Transverse colon (tissue), 4 donors: Measurements from ENCODE around the gene PLA2G4D. TPM values are rescaled to one million over a fixed set of nuclear protein-coding genes. Genes with fewer than 3 reads are reported as not detected.

Experiments used
- DNase-seq: peaks from one replicate; pipeline ENCODE4 v3.0.0-alpha.2; 2019
- H3K27ac ChIP-seq, 4 donors: fragments of 200-600 bp; sonication (generic); 2 replicates each; pipeline ENCODE4 v1.5.1; 2016 to 2018; ENCODE audit warnings: inconsistent platforms in 4 of 4
- H3K27me3 ChIP-seq: fragments of 200-600 bp; sonication (generic); 2 replicates; pipeline ENCODE4 v1.5.1; 2017; ENCODE audit warnings: inconsistent platforms
- H3K36me3 ChIP-seq, 4 donors: fragments of 200-600 bp; sonication (generic); 2 replicates each; pipeline ENCODE4 v1.5.1; 2017 to 2019; ENCODE audit warnings: inconsistent platforms in 4 of 4
- H3K4me1 ChIP-seq, 4 donors: fragments of 200-600 bp; sonication (generic); 2 replicates each; pipeline ENCODE4 v1.5.1; 2017 to 2020; ENCODE audit warnings: inconsistent platforms in 4 of 4
- H3K4me3 ChIP-seq, 4 donors: fragments of 200-600 bp; sonication (generic); 1 replicate in 1 of 4; 2 replicates in 3 of 4; pipeline versions ENCODE4 v1.5.1 to v1.6.1; 2017 to 2019; ENCODE audit warnings: inconsistent platforms in 4 of 4
- H3K9me3 ChIP-seq, 2 donors: fragments of 200-600 bp; sonication (generic); 2 replicates each; pipeline ENCODE4 v1.5.1; 2017 to 2019; ENCODE audit warnings: inconsistent platforms in 2 of 2
- CTCF ChIP-seq, 5 experiments: fragments of 200-600 bp in 3 of 5; fragments of 450-650 bp in 2 of 5; sonication (generic) in 3 of 5; IDR thresholded peaks; 1 replicate in 2 of 5; 2 replicates in 3 of 5; pipeline ENCODE4 v1.5.1; 2016 to 2017; ENCODE audit warnings: antibody characterized with exemption in 5 of 5, inconsistent platforms in 3 of 5, mild to moderate bottlenecking in 2 of 5, moderate library complexity in 1 of 5
- EP300 ChIP-seq: sonication (generic); formaldehyde crosslinking; IDR thresholded peaks from one replicate; pipeline ENCODE4 v1.6.1; 2017; ENCODE audit warnings: antibody characterized with exemption, low read depth
- POLR2A ChIP-seq: fragments of 450-650 bp; IDR thresholded peaks from one replicate; pipeline ENCODE4 v1.6.1; 2016; ENCODE audit warnings: antibody characterized with exemption, mild to moderate bottlenecking, moderate library complexity
- POLR2AphosphoS5 ChIP-seq, 3 donors: sonication (generic); formaldehyde crosslinking; IDR thresholded peaks; one replicate each; pipeline ENCODE4 v1.6.1; 2016; ENCODE audit warnings: antibody characterized with exemption in 3 of 3
- WGBS, 2 donors: methylation state at CpG; one replicate each; pipeline ENCODE4 v1.1.5; 2018; ENCODE audit warnings: low coverage in 1 of 2; 5-methylcytosine and 5-hydroxymethylcytosine counted together
- in situ Hi-C, 4 donors: fragments of 200-750 bp; cut with MboI; loops; one replicate each; pipeline versions ENCODE4 v1.15.0 to v1.15.1; 2017; ENCODE audit warnings: low sequenced_read_pairs in 3 of 4, low pct_ligation_motif_present in 1 of 4, low pct_unique_long_range_greater_than_20kb in 1 of 4
- intact Hi-C: fragments of 100-400 bp; cut with DNase I; formaldehyde crosslinking; loops from one replicate; pipeline ENCODE4 v1.15.1; 2023; ENCODE audit warnings: low total_unique reads
- total RNA-seq, 4 donors: library from RNA; depleted of rRNA; stranded (reverse); fragments of >200 nt; gene quantifications; one replicate each; pipeline ENCODE4 v1.1.0, GENCODE V29; 2016

Gene PLA2G4D
- total RNA-seq, 4 donors from 2014 or later, result 0.16 TPM; not detected in 3

- in situ Hi-C loops, result loop anchor here in 2 of 4 donors (10.0 kb wide), 2 partner anchors 74 to 144 kb away; no protein-coding TSS in a partner anchor
- Histone ChIP-seq H3K27me3 (no peaks in the 10 kb centered on the region), H3K27ac (no peak overlapping the region), H3K4me1 (peaks cover 0 to 30% (median 15%) of the 10 kb centered on the region in 4 donors), H3K4me3 (no peak overlapping the region), H3K9me3 (peaks cover 2 to 10% of the 10 kb centered on the region in 2 donors), H3K36me3 (no peaks in the 10 kb centered on the region)
- intact Hi-C loops, result no loop called here
- no peak for TF ChIP-seq POLR2AphosphoS5 (IDR thresholded peaks at IDR 0.05)
- no peak for TF ChIP-seq CTCF (IDR thresholded peaks at IDR 0.05)
- TF ChIP-seq POLR2A, result no peak
- no peak for TF ChIP-seq EP300
- WGBS, 2 donors, result 97% methylated on average over 4 of the region's 4 CpGs; no CpG with 5 or more reads in 1 of the 2 donors
- DNase-seq, result no peak
Measured at GRCh38 chr15:42138411-42138810, 44.0 kb upstream of the PLA2G4D start.

GRCh38 chr15:42137461-42138261 lies 43.3 kb upstream of the PLA2G4D start:
- no peak for DNase-seq
- Histone ChIP-seq H3K4me3 (no peak overlapping the region), H3K27me3 (no peaks in the 10 kb centered on the region), H3K27ac (no peak overlapping the region), H3K36me3 (no peaks in the 10 kb centered on the region), H3K4me1 (peaks cover 0 to 28% (median 14%) of the 10 kb centered on the region in 4 donors), H3K9me3 (peaks cover 2 to 10% of the 10 kb centered on the region in 2 donors)
- intact Hi-C loops (no loop called here), in situ Hi-C loops (loop anchor here in 2 of 4 donors (10.0 kb wide), 2 partner anchors 73 to 143 kb away; no protein-coding TSS in a partner anchor)
- TF ChIP-seq CTCF (IDR thresholded peaks at IDR 0.05) (peak in 3 of 5 experiments; percentile 21 to 39 (median 29)), EP300 (no peak)
- WGBS, 2 donors, result 63 to 66% methylated on average over 8 to 11 of the region's 11 CpGs

- Histone ChIP-seq H3K4me3 (no peak overlapping the region), H3K27ac (no peak overlapping the region), H3K36me3 (no peaks in the 10 kb centered on the region), H3K4me1 (peaks cover 0 to 21% (median 9%) of the 10 kb centered on the region in 4 donors), H3K27me3 (no peaks in the 10 kb centered on the region), H3K9me3 (peaks cover 2 to 10% of the 10 kb centered on the region in 2 donors)
- TF ChIP-seq POLR2A (no peak), EP300 (no peak), CTCF (IDR thresholded peaks at IDR 0.05) (no peak), POLR2AphosphoS5 (IDR thresholded peaks at IDR 0.05) (no peak)
- DNase-seq, result no peak
- in situ Hi-C loops (loop anchor here in 2 of 4 donors (10.0 kb wide), 2 partner anchors 72 to 142 kb away; no protein-coding TSS in a partner anchor), intact Hi-C loops (no loop called here)
- WGBS, 2 donors, result 86 to 93% methylated on average over 8 to 11 of the region's 11 CpGs
Measured at GRCh38 chr15:42136513-42136912, 42.2 kb upstream of the PLA2G4D start.

- Histone ChIP-seq H3K4me1 (peaks cover 0 to 16% (median 9%) of the 10 kb centered on the region in 4 donors), H3K4me3 (no peak overlapping the region), H3K36me3 (no peaks in the 10 kb centered on the region), H3K27me3 (no peaks in the 10 kb centered on the region), H3K27ac (no peak overlapping the region), H3K9me3 (peaks cover 2 to 10% of the 10 kb centered on the region in 2 donors)
- 56 to 80% methylated on average over 1 of the region's 1 CpG for WGBS, 2 donors
- DNase-seq, result no peak
- intact Hi-C loops, result no loop called here
- in situ Hi-C loops, result loop anchor here in 2 of 4 donors (10.0 kb wide), 2 partner anchors 71 to 141 kb away; no protein-coding TSS in a partner anchor
- TF ChIP-seq CTCF (IDR thresholded peaks at IDR 0.05) (no peak), POLR2A (no peak), POLR2AphosphoS5 (IDR thresholded peaks at IDR 0.05) (no peak), EP300 (no peak)
Measured at GRCh38 chr15:42135351-42135750, 41.0 kb upstream of the PLA2G4D start.
